HCT116 (cell line): ENCODE results near the gene TRIML2. TPM values are rescaled to one million over a fixed set of nuclear protein-coding genes. Genes with fewer than 3 reads are reported as not detected.
A peak's percentile ranks its signal among the peaks of the same experiment; 100 is the strongest.

Experiments used
- ATAC-seq: fragments of 200-7000 bp; cut with Tn5 transposase; 2 replicates; pipeline ENCODE4 v1.9.1; 2020; ENCODE audit warnings: mild to moderate bottlenecking, moderate library complexity
- BruUV-seq: library from RNA; stranded (reverse); fragments of 400-500 nt; replicated peaks from 2 replicates; lab custom pipeline; 2021; lab: Mats Ljungman, UMichigan
- CTCF ChIA-PET: fragments of 300-600 bp; sonication (Branson Sonifier 250); formaldehyde crosslinking; loops from one replicate; lab custom pipeline; 2021; ENCODE audit warnings: antibody characterized with exemption; lab: Charles Lee
- POLR2A ChIA-PET: fragments of 300-600, 350-600 bp; sonication (Branson Sonifier 250); formaldehyde crosslinking; loops from one replicate; lab custom pipeline; 2021; ENCODE audit warnings: antibody characterized with exemption; lab: Charles Lee
- RAD21 ChIA-PET, 2 experiments: fragments of 300-600 bp; sonication (Branson Sonifier 250); formaldehyde crosslinking; loops; one replicate each; lab custom pipeline; 2023; ENCODE audit warnings: low total read pairs in 2 of 2; ENCODE audit not compliant: uncharacterized antibody in 2 of 2, unreplicated experiment in 2 of 2, low non-redundant PET in 1 of 2; lab: Charles Lee
- DNase-seq: peaks from one replicate; pipeline ENCODE4 v3.0.0-alpha.2; 2010; ENCODE audit warnings: low read depth, low spot score
- H2AFZ ChIP-seq: fragments of 200-600 bp; shearing (Covaris generic), sonication (generic); 2 replicates; pipeline ENCODE4 v1.6.1; 2017; ENCODE audit warnings: low read depth, mixed run types, mixed read lengths, antibody characterized with exemption, low read length; ENCODE audit not compliant: poor library complexity, severe bottlenecking
- H3K27ac ChIP-seq: 2 replicates; pipeline ENCODE4 v1.5.1; 2012; ENCODE audit warnings: low read depth, low read length
- H3K27me3 ChIP-seq: fragments of 200-600 bp; sonication (generic); 2 replicates; pipeline ENCODE4 v1.6.1; 2016; ENCODE audit warnings: mixed run types, low read length, mixed read lengths; ENCODE audit not compliant: insufficient read depth
- H3K36me3 ChIP-seq, 2 experiments: fragments of 200-500 bp in 1 of 2; fragments of 200-600 bp in 1 of 2; sonication (Bioruptor generic) in 1 of 2; sonication (generic) in 1 of 2; 2 replicates each; pipeline versions ENCODE4 v1.5.1 to v1.6.1; 2014 to 2016; ENCODE audit warnings: low read length in 2 of 2, inconsistent platforms in 1 of 2, mixed read lengths in 1 of 2, mixed run types in 1 of 2; ENCODE audit not compliant: insufficient read depth in 2 of 2, control insufficient read depth in 1 of 2
- H3K4me1 ChIP-seq, 2 experiments: fragments of 200-600 bp in 1 of 2; sonication (generic) in 1 of 2; 2 replicates each; pipeline versions ENCODE4 v1.5.1 to v1.6.1; 2012 to 2017; ENCODE audit warnings: low read length in 2 of 2, inconsistent platforms in 1 of 2, mild to moderate bottlenecking in 1 of 2, mixed read lengths in 1 of 2, mixed run types in 1 of 2, moderate library complexity in 1 of 2; ENCODE audit not compliant: insufficient read depth in 2 of 2, control insufficient read depth in 1 of 2
- H3K4me2 ChIP-seq: fragments of 200-600 bp; sonication (generic); 2 replicates; pipeline ENCODE4 v1.6.1; 2017; ENCODE audit warnings: mixed run types, low read length, mixed read lengths
- H3K4me3 ChIP-seq, 2 experiments: fragments of 200-600 bp in 1 of 2; sonication (generic) in 1 of 2; replicated peaks in 1 of 2; 2 replicates each; pipeline ENCODE4 v1.5.1; 2011 to 2016; ENCODE audit warnings: low read length in 2 of 2, control low read depth in 1 of 2, low read depth in 1 of 2, mild to moderate bottlenecking in 1 of 2, mixed read lengths in 1 of 2, mixed run types in 1 of 2
- H3K79me2 ChIP-seq: fragments of 200-600 bp; sonication (generic); 2 replicates; pipeline ENCODE4 v1.6.1; 2017; ENCODE audit warnings: mild to moderate bottlenecking, mixed run types, low read length, moderate library complexity, mixed read lengths; ENCODE audit not compliant: insufficient read depth
- H3K9ac ChIP-seq: fragments of 200-600 bp; sonication (generic); 2 replicates; pipeline ENCODE4 v1.6.1; 2016; ENCODE audit warnings: low read length, mixed read lengths
- H3K9me2 ChIP-seq: fragments of 200-600 bp; sonication (generic), shearing (Covaris generic); 2 replicates; pipeline ENCODE4 v1.6.1; 2017; ENCODE audit warnings: mixed run types, mild to moderate bottlenecking, moderate library complexity; ENCODE audit not compliant: insufficient read depth
- H3K9me3 ChIP-seq, 2 experiments: fragments of 200-500 bp in 1 of 2; fragments of 200-600 bp in 1 of 2; sonication (Bioruptor generic) in 1 of 2; sonication (generic) in 1 of 2; 2 replicates each; pipeline ENCODE4 v1.6.1; 2014 to 2017; ENCODE audit warnings: low read length in 2 of 2, mixed read lengths in 2 of 2, inconsistent platforms in 1 of 2, low read depth in 1 of 2, mild to moderate bottlenecking in 1 of 2, mixed run types in 1 of 2, moderate library complexity in 1 of 2; ENCODE audit not compliant: control insufficient read depth in 1 of 2, insufficient read depth in 1 of 2
- H4K20me1 ChIP-seq: fragments of 200-600 bp; sonication (generic), shearing (Covaris generic); 2 replicates; pipeline ENCODE4 v1.6.1; 2017; ENCODE audit warnings: mixed run types, mild to moderate bottlenecking, moderate library complexity; ENCODE audit not compliant: insufficient read depth
- ATF3 ChIP-seq: IDR thresholded peaks from 2 replicates; pipeline ENCODE4 v1.6.1; 2012
- CBX3 ChIP-seq: IDR thresholded peaks from 2 replicates; pipeline ENCODE4 v1.6.1; 2012; ENCODE audit warnings: low read depth
- FOSL1 ChIP-seq: IDR thresholded peaks from 2 replicates; pipeline ENCODE4 v1.6.1; 2012; ENCODE audit warnings: low read depth
- JUND ChIP-seq: IDR thresholded peaks from 2 replicates; pipeline ENCODE4 v1.6.1; 2012
- MAX ChIP-seq: IDR thresholded peaks from 2 replicates; pipeline ENCODE4 v1.6.1; 2012
- POLR2AphosphoS5 ChIP-seq: IDR thresholded peaks from 2 replicates; pipeline ENCODE4 v1.6.1; 2011; ENCODE audit warnings: mild to moderate bottlenecking, low read depth, low read length, moderate library complexity
- RAD21 ChIP-seq: IDR thresholded peaks from 2 replicates; pipeline ENCODE4 v1.6.1; 2012; ENCODE audit warnings: low read depth, mild to moderate bottlenecking
- SIN3A ChIP-seq: IDR thresholded peaks from 2 replicates; pipeline ENCODE4 v1.6.1; 2012; ENCODE audit warnings: low read depth
- SP1 ChIP-seq: IDR thresholded peaks from 2 replicates; pipeline ENCODE4 v1.6.1; 2012; ENCODE audit warnings: low read depth
- TCF7L2 ChIP-seq: IDR thresholded peaks from 2 replicates; pipeline ENCODE4 v1.7.0; 2011; ENCODE audit warnings: borderline replicate concordance, inconsistent platforms; ENCODE audit not compliant: insufficient read depth, insufficient read length; ENCODE audit errors: extremely low read depth
- ZBTB33 ChIP-seq: IDR thresholded peaks from 2 replicates; pipeline ENCODE4 v1.6.1; 2011; ENCODE audit warnings: mild to moderate bottlenecking, low read length, moderate library complexity; ENCODE audit not compliant: insufficient replicate concordance; ENCODE audit errors: extremely low read depth
- ZFX ChIP-seq: fragments of 450-650 bp; IDR thresholded peaks from 2 replicates; pipeline ENCODE4 v1.6.1; 2017
- intact Hi-C: fragments of 100-400 bp; cut with micrococcal nuclease; formaldehyde crosslinking; loops from 2 replicates; pipeline ENCODE4 v1.10.0; 2022
- total RNA-seq: library from RNA; stranded (reverse); gene quantifications from one replicate; pipeline ENCODE4 v1.2.1, GENCODE V29; 2021; ENCODE audit not compliant: unreplicated experiment

Gene TRIML2
- total RNA-seq, 1 experiment from 2014 or later: 6.3 TPM

- no peak for TF ChIP-seq FOSL1
- TF ChIP-seq JUND: no peak
- no peak for TF ChIP-seq SP1
Observed at GRCh38 chr4:188106454-188106853, 2.9 kb downstream of the TRIML2 start (continued).

GRCh38 chr4:188092824-188093223 is 16.6 kb downstream of the TRIML2 start:
- no TSS peak for BruUV-seq
- no peaks in the 10 kb centered on the region for H3K9me2 ChIP-seq
- no peaks in the 10 kb centered on the region for H4K20me1 ChIP-seq
- ChIA-PET POLR2A (no interaction called here), RAD21 (no interaction called here), CTCF (interaction anchor here (1.7 kb wide), 1 partner anchor 10 kb away, joined by 3 read pairs; no protein-coding TSS in a partner anchor)
- H2AFZ ChIP-seq: no peak overlapping the region
- TF ChIP-seq SP1: no peak
- TF ChIP-seq ATF3: no peak
- no peak for TF ChIP-seq TCF7L2
- no peak for TF ChIP-seq MAX
- TF ChIP-seq RAD21: no peak
- no peak for TF ChIP-seq ZFX
- no peak for TF ChIP-seq POLR2AphosphoS5
- no peak for TF ChIP-seq SIN3A
- TF ChIP-seq CBX3: no peak
- no peak for TF ChIP-seq ZBTB33
- DNase-seq (no peak), ATAC-seq (no peak)
- intact Hi-C loops: no loop called here
- no peak overlapping the region for H3K4me3 ChIP-seq
- H3K4me2 ChIP-seq: peak overlapping the region; percentile 41
- 0 out of 4 replicates have a peak, but pooled peaks cover 0 to 4% of the 10 kb centered on the region in 2 experiments for H3K36me3 ChIP-seq
- no peaks in the 10 kb centered on the region for H3K79me2 ChIP-seq
- no peaks in the 10 kb centered on the region for H3K9me3 ChIP-seq
- no peak overlapping the region for H3K9ac ChIP-seq
- H3K27ac ChIP-seq: peak overlapping the region; percentile 5; the same call in 1 of the 2 replicates
- H3K27me3 ChIP-seq: no peaks in the 10 kb centered on the region
- H3K4me1 ChIP-seq: peaks cover 8 to 11% of the 10 kb centered on the region in 2 experiments; a peak in 3 of 4 replicates
